ENCODE results near the gene GREM2.

Gene GREM2

DNA sequence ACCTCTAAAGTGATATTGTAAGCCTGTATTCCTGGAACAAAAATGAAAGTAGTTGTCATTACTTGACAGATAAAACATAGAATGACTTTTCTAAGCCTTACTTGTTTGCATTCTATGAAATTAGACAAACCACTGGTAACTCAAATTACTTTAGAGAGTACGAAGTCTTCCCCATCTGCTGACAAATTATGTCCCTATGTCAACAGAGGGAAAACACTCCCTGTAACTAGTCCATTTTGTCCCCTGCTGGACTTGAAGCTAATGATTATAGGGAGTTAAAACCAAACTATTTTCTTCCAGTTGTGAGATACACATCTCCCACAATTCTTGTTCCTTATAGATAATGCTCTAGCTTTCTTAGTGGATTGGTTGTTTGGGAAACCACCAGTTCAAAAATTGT, 39.6 kb downstream of the GREM2 start:
- no peak overlapping the region for H3K4me3 ChIP-seq (ENCODE audit: low read depth, low read length)
- TF ChIP-seq CTCF (IDR thresholded peaks at IDR 0.05; ENCODE audit: low read depth, low read length) (no peak), MYC (IDR thresholded peaks at IDR 0.05; ENCODE audit: low read depth, low read length) (no peak), POLR2A (IDR thresholded peaks at IDR 0.05; ENCODE audit: extremely low read depth, insufficient read length) (no peak)
- TF ChIP-seq, protein P1, sequence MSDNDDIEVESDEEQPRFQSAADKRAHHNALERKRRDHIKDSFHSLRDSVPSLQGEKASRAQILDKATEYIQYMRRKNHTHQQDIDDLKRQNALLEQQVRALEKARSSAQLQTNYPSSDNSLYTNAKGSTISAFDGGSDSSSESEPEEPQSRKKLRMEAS (IDR thresholded peaks at IDR 0.05; ENCODE audit: low read depth, low read length): no peak
- DNase-seq (ENCODE audit: low read depth): no peak

DNA sequence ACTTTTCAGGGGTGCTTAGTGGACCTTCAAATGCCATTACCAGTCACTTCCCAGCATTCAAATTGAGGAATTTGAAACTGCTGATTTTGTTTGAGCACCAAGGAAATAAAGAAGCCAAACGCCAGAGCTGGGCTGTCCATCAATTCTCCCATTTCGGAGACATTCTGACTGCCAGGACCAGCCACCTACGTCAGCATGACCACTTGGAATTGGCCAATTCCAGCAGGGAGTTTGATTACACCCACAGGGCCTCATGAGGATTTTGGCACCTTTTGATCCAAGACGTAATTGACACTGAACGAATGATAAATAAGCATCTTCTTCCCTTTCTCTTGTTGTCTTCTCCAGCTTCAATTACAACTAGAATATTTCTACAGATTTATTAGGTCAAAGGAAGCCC, 40.2 kb downstream of the GREM2 start:
- TF ChIP-seq MYC (IDR thresholded peaks at IDR 0.05; ENCODE audit: low read depth, low read length) (no peak), POLR2A (IDR thresholded peaks at IDR 0.05; ENCODE audit: extremely low read depth, insufficient read length) (no peak)
- DNase-seq (ENCODE audit: low read depth): no peak
- no peak overlapping the region for H3K4me3 ChIP-seq (ENCODE audit: low read depth, low read length)

DNA sequence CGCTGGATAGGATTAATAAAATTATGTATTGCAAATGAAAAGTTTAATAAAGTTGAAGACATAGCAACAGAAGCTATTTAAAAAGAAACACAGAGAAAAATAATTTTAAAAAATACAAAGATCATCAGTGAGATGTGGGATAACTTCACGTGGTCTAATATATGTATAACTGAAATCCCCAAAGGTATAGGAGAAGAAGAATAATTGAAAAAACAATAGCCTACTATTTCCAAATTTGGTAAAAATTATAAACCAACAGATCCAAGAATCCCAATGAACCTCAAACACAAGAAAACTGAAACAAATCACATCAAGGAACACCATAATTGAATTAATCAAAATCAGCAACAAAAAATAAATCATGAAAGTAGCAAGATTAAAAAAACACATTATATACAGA, 44.9 kb downstream of the GREM2 start:
- H3K4me3 ChIP-seq (ENCODE audit: low read depth, low read length): no peak overlapping the region
- TF ChIP-seq POLR2A (IDR thresholded peaks at IDR 0.05; ENCODE audit: extremely low read depth, insufficient read length) (no peak), MYC (IDR thresholded peaks at IDR 0.05; ENCODE audit: low read depth, low read length) (no peak), CTCF (IDR thresholded peaks at IDR 0.05; ENCODE audit: low read depth, low read length) (no peak)
- TF ChIP-seq, protein P1 (IDR thresholded peaks at IDR 0.05; ENCODE audit: low read depth, low read length): no peak
- DNase-seq (ENCODE audit: low read depth): no peak

- TF ChIP-seq MYC (IDR thresholded peaks at IDR 0.05; ENCODE audit: low read depth, low read length) (no peak), POLR2A (IDR thresholded peaks at IDR 0.05; ENCODE audit: extremely low read depth, insufficient read length) (no peak), CTCF (IDR thresholded peaks at IDR 0.05; ENCODE audit: low read depth, low read length) (no peak)
- TF ChIP-seq, protein P1 (IDR thresholded peaks at IDR 0.05; ENCODE audit: low read depth, low read length): no peak
These were observed 49.2 kb downstream of the GREM2 start for GRCh38 chr1:240562779-240563178.

GRCh38 chr1:240562111-240562590, 49.8 kb downstream of the GREM2 start:
- H3K4me3 ChIP-seq (ENCODE audit: low read depth, low read length): no peak overlapping the region
- DNase-seq (ENCODE audit: low read depth): peak; percentile 2
- TF ChIP-seq, protein P1 (IDR thresholded peaks at IDR 0.05; ENCODE audit: low read depth, low read length): no peak
- no peak for TF ChIP-seq CTCF (IDR thresholded peaks at IDR 0.05; ENCODE audit: low read depth, low read length)
- TF ChIP-seq POLR2A (IDR thresholded peaks at IDR 0.05; ENCODE audit: extremely low read depth, insufficient read length): no peak
- no peak for TF ChIP-seq MYC (IDR thresholded peaks at IDR 0.05; ENCODE audit: low read depth, low read length)

More at GRCh38 chr1:240562779-240563178, 49.2 kb downstream of the GREM2 start:
- no peak overlapping the region for H3K4me3 ChIP-seq (ENCODE audit: low read depth, low read length)
- DNase-seq (ENCODE audit: low read depth): no peak

- TF ChIP-seq MYC (IDR thresholded peaks at IDR 0.05; ENCODE audit: low read depth, low read length) (no peak), POLR2A (IDR thresholded peaks at IDR 0.05; ENCODE audit: extremely low read depth, insufficient read length) (no peak), CTCF (IDR thresholded peaks at IDR 0.05; ENCODE audit: low read depth, low read length) (no peak)
- TF ChIP-seq, protein P1 (IDR thresholded peaks at IDR 0.05; ENCODE audit: low read depth, low read length): no peak
- peak; percentile 12 for DNase-seq (ENCODE audit: low read depth)
These were observed 52.2 kb downstream of the GREM2 start for GRCh38 chr1:240559781-240560180.

More at GRCh38 chr1:240559781-240560180, 52.2 kb downstream of the GREM2 start:
- H3K4me3 ChIP-seq (ENCODE audit: low read depth, low read length): no peak overlapping the region
